ENCODE results near the gene ANKUB1.

ANKUB1 gene

GRCh38 chr3:149808209-149808829 is 16.0 kb upstream of the ANKUB1 start:
- DNase-seq = peak in 2 of 4 experiments; percentile 8 to 31

DNA sequence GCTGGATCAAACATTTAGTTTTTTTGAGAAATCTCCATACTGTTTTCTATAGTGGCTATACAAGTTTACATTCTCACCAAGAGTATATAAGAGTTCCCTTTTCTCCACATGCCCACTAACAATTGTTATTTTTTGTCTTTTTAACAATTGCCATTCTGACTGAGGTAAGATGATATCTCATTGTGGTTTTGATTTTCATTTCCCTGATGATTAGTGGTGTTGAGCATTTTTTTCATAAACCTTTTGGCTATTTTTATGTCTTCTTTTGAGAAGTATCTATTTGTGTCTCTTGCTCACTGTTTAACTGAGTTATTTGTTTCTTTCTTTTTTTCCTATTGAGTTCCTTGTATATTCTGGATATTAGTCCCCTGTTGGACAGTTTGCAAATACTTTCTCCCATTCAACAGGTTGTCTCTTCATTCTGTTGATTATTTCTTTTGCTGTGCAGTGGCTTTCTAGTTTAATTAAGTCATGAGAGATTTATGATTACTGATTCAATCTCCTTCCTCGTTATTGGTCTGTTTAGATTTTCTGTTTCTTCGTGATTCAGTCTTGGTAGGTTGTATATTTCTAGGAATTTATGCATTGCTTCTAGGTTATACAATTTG is 13.9 kb upstream of the ANKUB1 start:
- DNase-seq = no peak

DNA sequence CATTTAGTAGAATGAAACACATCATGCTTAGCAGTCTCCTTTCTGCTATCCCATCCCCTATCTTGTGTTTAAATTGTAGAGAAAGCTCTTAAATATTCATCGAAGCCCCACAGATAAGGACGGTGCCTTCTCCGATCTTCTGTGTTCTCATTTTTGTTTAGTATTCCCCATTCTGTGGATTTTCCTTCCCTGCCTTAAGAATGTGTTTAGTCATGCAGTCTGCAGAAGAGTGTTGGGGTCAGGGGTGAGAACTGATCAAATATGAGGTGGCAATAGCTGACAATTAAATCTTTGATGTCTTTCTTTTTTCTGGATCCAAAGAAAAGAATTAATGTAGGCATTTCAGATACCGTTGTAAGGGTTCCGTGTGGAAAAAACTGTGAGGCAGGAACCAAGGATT is 9.3 kb upstream of the ANKUB1 start:
- DNase-seq = no peak

DNA sequence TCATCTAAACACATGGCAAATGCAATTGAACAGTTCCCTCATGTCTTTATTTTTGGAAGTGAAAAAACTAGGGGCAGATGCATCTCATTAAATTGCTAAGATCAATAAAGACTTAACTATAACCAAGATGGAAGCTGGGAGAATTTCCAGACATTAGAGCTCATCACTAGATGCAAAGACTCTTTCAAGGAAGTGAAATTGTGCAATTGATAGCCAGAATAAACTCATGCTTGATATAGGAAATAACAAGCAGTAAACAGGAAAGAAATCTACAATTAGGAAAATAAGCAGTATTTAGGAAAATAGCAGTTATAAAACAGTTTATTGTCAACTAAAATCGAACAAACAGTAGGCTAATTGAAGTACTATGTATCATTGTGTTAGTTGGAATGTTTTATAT is 8.8 kb upstream of the ANKUB1 start:
- DNase-seq = no peak

DNA sequence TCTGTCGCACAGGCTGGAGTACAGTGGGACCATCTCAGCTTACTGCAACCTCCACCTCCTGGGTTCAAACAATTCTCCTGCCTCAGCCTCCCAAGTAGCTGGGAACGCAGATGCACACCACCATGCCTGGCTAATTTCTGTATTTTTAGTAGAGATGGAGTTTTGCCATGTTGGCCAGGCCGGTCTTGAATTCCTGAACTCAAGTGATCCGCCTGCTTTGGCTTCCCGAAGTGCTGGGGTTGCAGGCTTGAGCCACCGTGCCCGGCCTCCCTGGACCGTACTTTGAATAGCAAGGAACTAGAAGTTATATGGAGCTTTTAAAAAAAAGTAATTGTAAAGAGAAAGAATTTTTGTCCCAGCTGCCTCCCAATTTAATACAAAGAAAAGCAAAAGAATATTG is 8.3 kb upstream of the ANKUB1 start:
- DNase-seq = no peak

DNA sequence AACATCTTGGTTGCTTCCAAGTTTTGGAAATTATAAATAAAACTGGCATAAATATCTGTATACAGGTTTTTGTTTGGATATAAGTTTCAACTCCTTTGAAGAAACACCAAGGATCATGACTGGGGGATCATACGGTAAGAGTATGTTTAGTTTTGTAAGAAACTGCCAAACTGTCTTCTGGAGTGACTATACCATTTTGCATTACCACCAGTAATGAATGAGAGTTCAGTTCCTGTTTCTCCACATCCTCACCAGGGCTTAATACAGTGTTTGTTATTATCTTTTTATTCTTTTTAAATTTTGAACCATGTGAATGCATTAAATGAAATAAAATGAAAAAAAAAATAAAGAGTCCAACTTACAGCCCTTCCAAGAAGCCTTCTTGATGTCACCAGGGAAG is 3.7 kb upstream of the ANKUB1 start:
- DNase-seq = no peak

DNA sequence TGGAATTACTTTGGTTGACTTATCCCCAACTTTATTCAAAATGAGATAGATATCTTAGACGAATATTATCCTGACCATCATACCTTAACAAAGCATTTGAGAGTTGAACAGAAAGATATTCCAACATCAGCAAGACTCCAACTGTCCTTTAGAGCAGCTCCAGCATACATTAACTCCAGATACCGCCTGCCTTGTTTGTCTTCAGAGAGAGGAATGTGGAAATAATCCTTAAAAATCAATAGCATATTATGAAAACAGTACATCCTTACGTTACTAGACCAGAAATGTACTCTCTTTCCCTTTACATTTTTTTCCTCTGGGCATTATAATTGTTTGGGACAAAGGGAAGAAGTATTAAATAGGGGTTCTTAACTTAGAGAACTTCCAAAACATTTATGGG is 1.7 kb downstream of the ANKUB1 start:
- no peak for DNase-seq

- no peak for DNase-seq
These were observed 2.1 kb downstream of the ANKUB1 start for GRCh38 chr3:149790268-149790667.

GRCh38 chr3:149784064-149784704 is 8.2 kb downstream of the ANKUB1 start:
- DNase-seq = no peak

DNA sequence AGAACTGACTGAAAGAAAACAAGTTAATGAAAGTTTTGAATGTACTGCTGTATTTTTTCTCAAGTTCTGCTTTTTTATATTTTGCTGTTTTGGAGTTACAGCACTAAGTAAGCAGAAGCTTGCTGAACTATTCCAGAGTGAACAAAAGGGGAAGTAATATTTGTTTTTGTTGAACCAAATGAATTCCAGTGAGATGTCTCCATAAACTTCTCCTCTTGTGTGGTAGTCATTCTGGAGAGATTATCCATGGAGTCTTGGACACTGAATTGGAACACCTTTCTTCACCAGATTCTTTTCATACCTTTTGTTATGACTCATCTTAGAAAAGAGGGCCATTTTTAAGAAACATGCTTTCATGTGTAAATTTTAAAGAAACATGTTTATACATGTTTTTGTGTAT is 8.8 kb downstream of the ANKUB1 start:
- DNase-seq = no peak

DNA sequence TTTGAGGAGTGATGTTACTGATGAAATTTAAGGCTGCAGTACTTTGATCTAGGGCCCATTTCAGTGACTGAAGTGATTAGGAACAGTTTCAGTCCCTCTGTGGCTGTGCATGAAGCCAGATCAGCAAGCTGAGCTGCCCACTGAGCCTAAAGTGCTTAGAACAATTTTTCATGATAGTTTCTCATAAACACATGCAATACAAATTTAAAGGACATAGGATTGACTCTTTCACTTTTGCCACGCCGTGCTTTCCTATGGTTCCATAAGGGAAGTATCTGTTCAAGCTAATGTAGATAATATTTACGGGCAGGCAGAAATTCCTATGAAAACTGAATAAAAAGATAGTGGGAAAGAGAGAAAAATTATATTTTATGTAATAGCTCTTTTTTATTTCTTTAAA is 10.6 kb downstream of the ANKUB1 start:
- DNase-seq = no peak

GRCh38 chr3:149781211-149781610 is 11.1 kb downstream of the ANKUB1 start:
- DNase-seq = no peak

DNA sequence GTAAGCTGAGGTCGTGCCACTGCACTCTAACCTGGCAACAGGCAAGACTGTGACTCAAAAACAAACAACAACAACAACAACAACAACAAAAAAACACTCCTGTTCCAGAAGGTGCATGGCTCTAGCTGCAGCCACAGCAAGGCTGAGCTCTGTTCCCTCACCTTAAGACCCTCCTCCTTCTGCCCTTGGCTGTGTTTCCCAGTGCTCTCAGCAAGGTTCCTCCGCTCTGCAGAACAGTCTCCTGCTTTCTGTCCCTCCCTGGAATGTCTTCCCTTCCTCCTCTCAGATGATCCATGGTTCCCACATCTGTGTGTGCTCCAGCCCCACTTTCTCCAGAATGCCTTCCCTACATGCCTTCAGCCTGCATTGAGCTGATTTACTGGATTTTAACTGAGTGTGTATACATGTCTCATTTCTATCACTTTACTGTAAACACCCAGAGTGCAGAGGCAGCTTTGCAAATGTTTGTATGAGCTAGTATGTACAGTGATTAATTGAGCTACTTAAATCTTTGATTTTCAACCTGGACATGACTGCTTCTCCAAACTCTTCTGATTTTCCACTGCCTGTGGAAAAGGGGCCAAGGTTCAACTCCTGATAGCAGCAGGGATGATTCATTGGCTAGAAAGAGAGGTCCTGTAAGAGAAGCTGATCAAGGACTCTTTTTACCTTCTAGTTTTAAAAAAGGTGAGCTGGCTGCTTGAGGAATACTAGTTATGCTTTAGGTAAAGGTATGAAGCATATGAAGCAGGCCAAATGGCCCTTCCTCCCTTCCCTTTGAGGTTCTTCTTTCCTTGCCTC is 14.7 kb downstream of the ANKUB1 start:
- DNase-seq = no peak

- DNase-seq = no peak
These were observed 16.2 kb downstream of the ANKUB1 start for GRCh38 chr3:149776170-149776569.

DNA sequence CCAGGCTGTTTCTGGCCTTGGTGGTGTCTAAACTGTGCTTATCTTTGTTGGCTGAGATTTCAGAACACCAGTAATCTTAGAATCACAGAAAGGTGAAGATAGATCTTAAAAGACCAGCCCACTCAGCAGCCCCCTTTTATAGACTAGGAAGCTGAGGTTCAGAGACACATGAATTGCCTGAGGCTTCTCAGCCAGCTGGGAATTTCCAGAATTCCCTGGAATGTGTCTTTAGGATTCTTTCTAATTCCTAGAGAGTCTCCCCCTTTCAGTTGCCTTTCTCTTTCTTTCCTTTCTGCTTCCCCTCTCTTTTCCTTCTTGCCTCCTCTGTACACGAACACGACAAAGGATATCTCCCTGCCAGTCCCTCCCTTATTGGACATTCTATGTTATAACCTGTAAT is 19.5 kb downstream of the ANKUB1 start:
- DNase-seq = no peak

GRCh38 chr3:149771652-149772271 is 20.6 kb downstream of the ANKUB1 start:
- peak in 1 of 4 experiments; percentile 0 for DNase-seq

DNA sequence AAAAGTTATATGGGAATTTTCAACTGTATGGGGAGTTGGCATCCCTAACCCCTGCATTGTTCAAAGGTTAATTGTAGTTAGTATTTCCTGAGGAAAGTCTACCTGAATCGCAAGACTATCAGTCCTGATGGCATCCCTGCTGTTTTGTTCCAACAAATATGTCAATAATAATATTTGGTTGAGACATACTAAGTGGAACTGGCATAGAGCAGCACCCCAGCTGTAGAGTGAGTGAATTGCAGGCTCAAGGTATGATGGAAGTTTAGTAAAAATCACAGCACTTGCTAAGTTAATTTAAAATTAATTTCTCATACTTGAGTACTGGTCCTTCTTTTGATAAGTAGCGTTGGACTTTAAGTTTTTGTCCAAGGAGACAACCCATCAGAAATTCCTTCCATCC is 22.1 kb downstream of the ANKUB1 start:
- no peak for DNase-seq

DNA sequence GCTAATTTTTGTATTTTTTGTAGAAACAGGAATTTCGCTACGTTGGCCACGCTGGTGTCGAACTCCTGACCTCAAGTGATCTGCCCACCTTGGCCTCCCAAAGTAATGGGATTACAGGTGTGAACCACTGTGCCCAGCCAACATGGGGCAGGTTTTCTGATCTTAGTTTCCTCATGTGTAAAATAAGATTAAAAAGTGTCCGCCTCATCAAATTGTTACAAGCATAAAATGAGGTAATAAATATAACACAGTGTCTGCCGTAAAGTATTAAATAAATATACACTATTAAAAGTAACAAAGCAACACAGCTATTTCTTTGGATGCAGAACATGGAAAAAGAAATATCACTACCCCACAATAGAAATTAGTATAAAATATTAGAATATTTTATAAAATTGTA is 23.6 kb downstream of the ANKUB1 start:
- DNase-seq = no peak

DNA sequence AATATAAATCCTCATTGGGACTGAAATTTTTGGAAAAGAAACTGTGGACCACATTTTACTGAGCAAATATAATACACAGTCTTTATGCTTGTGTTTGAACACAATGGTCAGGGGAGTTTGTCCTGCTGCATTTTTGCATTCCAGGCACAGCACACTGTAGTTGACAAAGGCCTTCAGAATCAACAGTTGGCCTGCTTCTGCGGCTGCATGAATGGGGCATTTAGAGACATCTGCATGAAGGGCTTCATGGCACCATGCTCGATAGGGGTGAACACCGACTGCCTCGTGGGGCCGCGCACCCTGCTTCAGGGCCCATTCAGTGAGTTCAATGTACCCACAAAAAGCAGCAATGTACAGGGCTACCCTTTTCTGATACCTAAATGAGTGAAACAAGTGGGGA is 24.6 kb downstream of the ANKUB1 start:
- no peak for DNase-seq

GRCh38 chr3:149765762-149766334 is 26.5 kb downstream of the ANKUB1 start:
- no peak for DNase-seq

- DNase-seq = no peak
These were observed 28.1 kb downstream of the ANKUB1 start for GRCh38 chr3:149764302-149764701.

DNA sequence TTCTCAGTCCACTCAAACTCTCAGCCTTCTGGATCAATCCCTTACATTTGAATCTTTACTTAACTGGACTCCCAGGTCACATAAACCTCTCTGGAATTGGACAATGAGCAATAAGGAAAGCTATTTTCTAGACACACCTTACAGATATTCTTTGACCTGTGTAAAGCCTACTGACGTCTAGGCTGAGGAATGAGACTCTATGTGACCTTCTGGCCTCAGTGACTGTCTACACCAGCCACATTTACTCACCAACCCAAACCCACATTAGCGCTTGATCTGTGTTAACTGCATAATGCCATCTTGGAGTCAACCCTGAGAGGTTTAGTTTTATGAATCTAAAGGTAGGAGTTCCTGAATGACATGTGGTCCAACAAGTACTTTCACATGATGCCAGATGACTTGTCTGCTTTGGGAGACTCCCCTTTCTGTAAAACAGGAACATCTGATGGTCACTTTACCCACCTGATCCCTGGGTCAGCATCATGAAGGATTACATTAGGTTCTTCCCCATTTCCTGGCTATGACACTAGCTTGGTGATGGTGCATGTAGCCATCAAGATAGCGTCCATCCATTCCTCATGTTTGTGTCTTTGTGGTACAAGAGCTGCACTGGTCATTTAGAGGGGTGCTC is 28.7 kb downstream of the ANKUB1 start:
- DNase-seq = no peak

GRCh38 chr3:149753717-149754116 is 38.6 kb downstream of the ANKUB1 start:
- no peak for DNase-seq
